ENCODE data around the gene MANEAL. TPM values are rescaled to one million over a fixed set of nuclear protein-coding genes. Genes with fewer than 3 reads are reported as not detected.

MANEAL gene
- total RNA-seq, 1 experiment from 2014 or later: 6.4 TPM

GRCh38 chr1:37764414-37764825 is 29.2 kb upstream of the MANEAL start (continued):
- TF ChIP-seq PRDM15 (CRISPR knock-in tag; IDR thresholded peaks at IDR 0.05) (peak; percentile 82), NR3C1 (CRISPR knock-in tag; conservative IDR thresholded peaks at IDR 0.05; ENCODE audit: low read depth) (peak; percentile 99), TCF7 (CRISPR knock-in tag; IDR thresholded peaks at IDR 0.05; ENCODE audit: low read depth) (peak; percentile 98), OVOL2 (CRISPR knock-in tag; IDR thresholded peaks at IDR 0.05; ENCODE audit: borderline replicate concordance) (no peak), GRHL2 (CRISPR knock-in tag; IDR thresholded peaks at IDR 0.05; ENCODE audit: insufficient replicate concordance, severe bottlenecking) (no peak), ZNF281 (CRISPR knock-in tag; IDR thresholded peaks at IDR 0.05) (peak; percentile 98), ZSCAN18 (CRISPR knock-in tag; IDR thresholded peaks at IDR 0.05) (peak; percentile 85; the same call in 1 of the 2 replicates), NR1H2 (CRISPR knock-in tag; IDR thresholded peaks at IDR 0.05) (peak; percentile 98), USF2 (CRISPR knock-in tag; IDR thresholded peaks at IDR 0.05) (peak; percentile 62), ZNF425 (CRISPR knock-in tag; conservative IDR thresholded peaks at IDR 0.05) (no peak; the same call in 1 of the 2 replicates), ESRRA (CRISPR knock-in tag; IDR thresholded peaks at IDR 0.05; ENCODE audit: borderline replicate concordance) (peak; percentile 99), SOX15 (CRISPR knock-in tag; IDR thresholded peaks at IDR 0.05) (no peak), FOXK1 (CRISPR knock-in tag; IDR thresholded peaks at IDR 0.05) (peak; percentile 98), MXD4 (CRISPR knock-in tag; IDR thresholded peaks at IDR 0.05; ENCODE audit: borderline replicate concordance) (peak; percentile 87; the same call in 1 of the 2 replicates)

GRCh38 chr1:37764888-37765441 is 28.7 kb upstream of the MANEAL start, which contains the start of gene EPHA10:
EPHA10 (minus strand) TSS chr1:37765120; CDS start chr1:37765066, 54 bp downstream.
- ChIA-PET CTCF (interaction anchor here (0.6 to 3.7 kb wide), 14 partner anchors 9 to 757 kb away, joined by 3 to 40 read pairs (median 6); partner anchors contain the start of genes C1orf122, CDCA8, MTF1 and YRDC), POLR2A (interaction anchor here (1.2 to 1.3 kb wide), 2 partner anchors 10 to 75 kb away, joined by 3 to 6 read pairs; a partner anchor contains a TSS)
- ATAC-seq (peak; percentile 82), DNase-seq (ENCODE audit: low spot score) (peak; percentile 91)
- TF ChIP-seq AFF4 (CRISPR knock-in tag; IDR thresholded peaks at IDR 0.05; ENCODE audit: borderline replicate concordance): no peak
- peak; percentile 82 for TF ChIP-seq NFYB (CRISPR knock-in tag; conservative IDR thresholded peaks at IDR 0.05; ENCODE audit: low read depth)
- Mint-ChIP-seq H3K4me1 (peaks cover 26% of the 10 kb centered on the region), H3K4me3 (peak within 1 kb of the TSS; percentile 78), H3K27ac (no peak within 1 kb of the TSS), H3K36me3 (no peaks in the 10 kb centered on the region), H3K9me3 (no peaks in the 10 kb centered on the region), H3K27me3 (ENCODE audit: low read depth) (peaks cover 89% of the 10 kb centered on the region)
